NCI-H446 (cell line): Measurements from ENCODE around the gene SCN10A.

ENCODE experiments used
- DNase-seq, 2 experiments: peaks; one replicate each; lab custom pipeline; 2025; lab: John Stamatoyannopoulos, UW

SCN10A gene

GRCh38 chr3:38651153-38651789, 164.7 kb downstream of the SCN10A start:
- peak in 1 of 2 experiments; percentile 39 for DNase-seq

- DNase-seq: no peak
These were observed 165.6 kb downstream of the SCN10A start for GRCh38 chr3:38650248-38650951.

- DNase-seq: peak in 1 of 2 experiments; percentile 47
These were observed 166.3 kb downstream of the SCN10A start, which contains the start of gene SCN5A for GRCh38 chr3:38649500-38650247. Gene SCN5A, minus strand, starts transcription at chr3:38649687. Its CDS starts 16,380 bp downstream, at chr3:38633307.

GRCh38 chr3:38648659-38649499, 167.1 kb downstream of the SCN10A start:
- DNase-seq: no peak

- DNase-seq: no peak
These were observed 167.9 kb downstream of the SCN10A start for GRCh38 chr3:38648024-38648658.

GRCh38 chr3:38647217-38647970, 168.6 kb downstream of the SCN10A start:
- DNase-seq: no peak
